Neuronal stem cell (in vitro differentiated cells): ENCODE results near the gene SUPT5H.
A peak's percentile ranks its signal among the peaks of the same experiment; 100 is the strongest.

Source experiments
- DNase-seq: peaks from one replicate; pipeline ENCODE4 v3.0.0-alpha.2; 2013; ENCODE audit warnings: low spot score
- H2AFZ ChIP-seq: one replicate; pipeline ENCODE4 v1.6.1; 2013; ENCODE audit warnings: mild to moderate bottlenecking, low read length, inconsistent platforms
- H2AK5ac ChIP-seq: 2 replicates; pipeline ENCODE4 v1.6.1; 2013; ENCODE audit warnings: low read depth, mild to moderate bottlenecking, inconsistent platforms, low read length, moderate library complexity, mixed read lengths
- H2BK120ac ChIP-seq: 2 replicates; pipeline ENCODE4 v1.6.1; 2013; ENCODE audit warnings: low read depth, mild to moderate bottlenecking, inconsistent platforms, low read length, moderate library complexity, mixed read lengths
- H2BK12ac ChIP-seq: one replicate; pipeline ENCODE4 v1.6.1; 2013; ENCODE audit warnings: low read length, inconsistent platforms
- H2BK15ac ChIP-seq: 2 replicates; pipeline ENCODE4 v1.6.1; 2013; ENCODE audit warnings: mild to moderate bottlenecking, low read length, inconsistent platforms, mixed read lengths
- H2BK5ac ChIP-seq: one replicate; pipeline ENCODE4 v1.6.1; 2013; ENCODE audit warnings: inconsistent platforms, mild to moderate bottlenecking, low read length, moderate library complexity
- H3K14ac ChIP-seq: one replicate; pipeline ENCODE4 v1.6.1; 2013; ENCODE audit warnings: low read length, inconsistent platforms
- H3K18ac ChIP-seq: 2 replicates; pipeline ENCODE4 v1.6.1; 2013; ENCODE audit warnings: low read length, inconsistent platforms
- H3K23ac ChIP-seq: 2 replicates; pipeline ENCODE4 v1.6.1; 2013; ENCODE audit warnings: low read depth, mild to moderate bottlenecking, mixed read lengths, low read length, inconsistent platforms; ENCODE audit not compliant: poor library complexity
- H3K27ac ChIP-seq: replicated peaks from 3 replicates; pipeline ENCODE4 v1.5.1; 2013; ENCODE audit warnings: low read length, inconsistent platforms
- H3K27me3 ChIP-seq, 3 experiments: 2 replicates each; pipeline ENCODE4 v1.6.1; 2013; ENCODE audit warnings: low read length in 3 of 3, mild to moderate bottlenecking in 2 of 3, inconsistent platforms in 1 of 3, low read depth in 1 of 3, mixed read lengths in 1 of 3, moderate library complexity in 1 of 3; ENCODE audit not compliant: control insufficient read depth in 3 of 3, insufficient read depth in 3 of 3
- H3K36me3 ChIP-seq, 2 donors: replicated peaks in 1 of 2; 2 replicates each; pipeline ENCODE4 v1.6.1; 2013; ENCODE audit warnings: low read length in 2 of 2; ENCODE audit not compliant: control insufficient read depth in 2 of 2, insufficient read depth in 2 of 2
- H3K4ac ChIP-seq: 2 replicates; pipeline ENCODE4 v1.6.1; 2013; ENCODE audit warnings: inconsistent platforms, mild to moderate bottlenecking, low read length, moderate library complexity
- H3K4me1 ChIP-seq, 2 donors: 1 replicate in 1 of 2; 2 replicates in 1 of 2; pipeline ENCODE4 v1.6.1; 2013; ENCODE audit warnings: low read length in 2 of 2, low read depth in 1 of 2; ENCODE audit not compliant: control insufficient read depth in 2 of 2, insufficient read depth in 1 of 2
- H3K4me2 ChIP-seq: one replicate; pipeline ENCODE4 v1.6.1; 2013; ENCODE audit warnings: mild to moderate bottlenecking, low read length, inconsistent platforms; ENCODE audit not compliant: insufficient read depth, poor library complexity, severe bottlenecking
- H3K4me3 ChIP-seq, 2 donors: 2 replicates each; pipeline ENCODE4 v1.5.1; 2013; ENCODE audit warnings: low read length in 2 of 2, mild to moderate bottlenecking in 2 of 2, inconsistent platforms in 1 of 2, moderate library complexity in 1 of 2
- H3K79me1 ChIP-seq: one replicate; pipeline ENCODE4 v1.6.1; 2013; ENCODE audit warnings: low read depth, mild to moderate bottlenecking, inconsistent platforms, low read length, moderate library complexity
- H3K9ac ChIP-seq: one replicate; pipeline ENCODE4 v1.6.1; 2013; ENCODE audit warnings: mild to moderate bottlenecking, low read depth, low read length, inconsistent platforms; ENCODE audit not compliant: poor library complexity
- H3K9me3 ChIP-seq, 2 donors: replicated peaks in 1 of 2; 2 replicates each; pipeline versions ENCODE3 to v1.6.1; 2013; ENCODE audit warnings: low read length in 2 of 2, mild to moderate bottlenecking in 2 of 2, inconsistent platforms in 1 of 2, low read depth in 1 of 2, mixed read lengths in 1 of 2, moderate library complexity in 1 of 2; ENCODE audit not compliant: control insufficient read depth in 2 of 2, insufficient read depth in 1 of 2
- H4K8ac ChIP-seq: one replicate; pipeline ENCODE4 v1.6.1; 2013; ENCODE audit warnings: low read depth, mild to moderate bottlenecking, inconsistent platforms, low read length, moderate library complexity
- H4K91ac ChIP-seq: one replicate; pipeline ENCODE4 v1.6.1; 2013; ENCODE audit warnings: low read length, low read depth, mild to moderate bottlenecking, inconsistent platforms; ENCODE audit not compliant: poor library complexity
- WGBS, 2 donors: extraction: QIAGEN DNeasy Blood & Tissue Kit; methylation state at CpG; one replicate each; pipeline ENCODE4 v1.1.7; 2013; ENCODE audit warnings: missing lambda C conversion rate in 2 of 2, mixed read lengths in 1 of 2; ENCODE audit not compliant: insufficient read length in 2 of 2, insufficient replicate concordance in 1 of 2; ENCODE audit errors: extremely low coverage in 2 of 2; 5-methylcytosine and 5-hydroxymethylcytosine counted together

SUPT5H gene

GRCh38 chr19:39470724-39471339 is 25.4 kb downstream of the SUPT5H start:
- Histone ChIP-seq H3K9me3 (peaks cover 0 to 3% of the 10 kb centered on the region in 2 donors), H2AK5ac (no peak overlapping the region), H3K27ac (no peak overlapping the region), H4K91ac (no peak overlapping the region), H3K4me1 (no peaks in the 10 kb centered on the region), H3K27me3 (no peaks in the 10 kb centered on the region), H3K4me3 (no peak overlapping the region), H2BK12ac (no peak overlapping the region), H2BK5ac (no peak overlapping the region), H3K4me2 (no peak overlapping the region), H4K8ac (no peak overlapping the region), H2AFZ (no peak overlapping the region), H3K23ac (no peak overlapping the region), H3K4ac (no peak overlapping the region), H3K14ac (no peak overlapping the region), H2BK15ac (no peak overlapping the region), H3K79me1 (peaks cover 4% of the 10 kb centered on the region), H3K9ac (no peak overlapping the region), H3K18ac (no peak overlapping the region), H3K36me3 (peaks cover 78 to 98% of the 10 kb centered on the region in 2 donors), H2BK120ac (no peak overlapping the region)
- no CpG with 5 or more reads among the region's 7 CpGs for WGBS, 2 donors
- DNase-seq, result no peak

DNA sequence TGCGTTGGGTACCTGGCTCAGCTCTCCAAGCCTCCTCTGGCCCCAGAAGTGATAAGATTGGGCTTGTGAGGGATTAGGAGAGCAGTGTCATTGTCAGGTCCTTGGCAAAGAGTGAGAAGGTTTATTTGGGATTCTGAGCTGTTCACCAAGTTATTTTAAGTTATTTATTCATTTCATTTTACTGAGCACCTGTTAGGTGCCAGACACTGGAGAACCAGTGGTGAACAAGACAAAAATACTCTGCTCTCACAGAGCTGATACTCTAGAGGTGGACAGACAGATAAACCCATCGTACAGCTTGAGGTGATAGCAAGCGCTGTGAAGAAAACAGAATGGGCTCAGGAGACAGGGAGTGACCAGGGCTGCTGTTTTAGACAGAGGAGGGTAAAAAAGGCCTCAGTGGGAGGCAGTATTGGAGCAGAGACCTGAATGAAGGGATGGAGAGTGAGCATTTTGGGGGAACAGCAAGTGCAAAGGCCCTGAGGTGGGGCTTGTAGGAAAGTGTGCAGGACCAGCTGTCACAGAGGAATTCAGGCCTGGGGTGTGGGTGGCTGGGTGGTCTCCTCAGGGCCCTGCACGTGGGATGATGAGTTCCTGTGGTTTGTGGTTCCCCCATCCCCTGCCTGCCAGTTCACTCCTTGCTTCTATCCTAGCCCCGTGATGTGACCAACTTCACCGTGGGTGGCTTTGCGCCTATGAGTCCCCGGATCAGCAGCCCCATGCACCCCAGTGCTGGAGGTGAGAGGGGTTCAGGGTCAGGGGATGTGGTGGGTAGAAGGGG is 26.6 kb downstream of the SUPT5H start:
- Histone ChIP-seq H3K14ac (no peak overlapping the region), H3K23ac (no peak overlapping the region), H2BK120ac (no peak overlapping the region), H3K9me3 (peaks cover 0 to 3% of the 10 kb centered on the region in 2 donors), H4K8ac (no peak overlapping the region), H3K27ac (no peak overlapping the region), H3K4me3 (peak overlapping the region in 1 of 2 donors; percentile 16), H2AK5ac (no peak overlapping the region), H2AFZ (no peak overlapping the region), H2BK15ac (no peak overlapping the region), H3K9ac (no peak overlapping the region), H3K4me2 (no peak overlapping the region), H3K4ac (no peak overlapping the region), H3K79me1 (peaks cover 4% of the 10 kb centered on the region), H4K91ac (no peak overlapping the region), H3K18ac (no peak overlapping the region), H3K27me3 (no peaks in the 10 kb centered on the region), H3K36me3 (peaks cover 79 to 99% of the 10 kb centered on the region in 2 donors), H2BK5ac (no peak overlapping the region), H3K4me1 (no peaks in the 10 kb centered on the region), H2BK12ac (no peak overlapping the region)
- no CpG with 5 or more reads among the region's 8 CpGs for WGBS, 2 donors
- DNase-seq, result no peak

GRCh38 chr19:39472746-39473442 is 27.5 kb downstream of the SUPT5H start:
- peaks cover 74 to 90% of the 10 kb centered on the region in 2 donors for H3K36me3 ChIP-seq
- no CpG with 5 or more reads among the region's 32 CpGs for WGBS, 2 donors
- no peak overlapping the region for H2AFZ ChIP-seq

GRCh38 chr19:39473443-39473960 is 28.1 kb downstream of the SUPT5H start:
- WGBS, 2 donors, result no CpG with 5 or more reads among the region's 11 CpGs

More at GRCh38 chr19:39472746-39473442, 27.5 kb downstream of the SUPT5H start:
- Histone ChIP-seq H3K79me1 (peaks cover 4% of the 10 kb centered on the region), H3K9ac (peak overlapping the region; percentile 70), H2BK15ac (no peak overlapping the region), H2BK5ac (no peak overlapping the region), H4K91ac (no peak overlapping the region), H3K4me1 (no peaks in the 10 kb centered on the region), H3K4me3 (peak overlapping the region in 1 of 2 donors; percentile 16), H2AK5ac (no peak overlapping the region), H3K23ac (no peak overlapping the region), H3K4ac (no peak overlapping the region), H3K18ac (no peak overlapping the region), H3K9me3 (peaks cover 0 to 3% of the 10 kb centered on the region in 2 donors), H2BK120ac (no peak overlapping the region), H3K4me2 (no peak overlapping the region), H4K8ac (peak overlapping the region; percentile 65), H3K27me3 (no peaks in the 10 kb centered on the region), H2BK12ac (no peak overlapping the region), H3K14ac (no peak overlapping the region), H3K27ac (no peak overlapping the region)
- DNase-seq, result no peak

More at GRCh38 chr19:39473443-39473960, 28.1 kb downstream of the SUPT5H start:
- no peak overlapping the region for H3K14ac ChIP-seq
- H4K8ac ChIP-seq, result no peak overlapping the region
- H2BK120ac ChIP-seq, result no peak overlapping the region
- no peak overlapping the region for H3K18ac ChIP-seq
- H2BK5ac ChIP-seq, result peak overlapping the region; percentile 60
- H3K9me3 ChIP-seq, result peaks cover 0 to 3% of the 10 kb centered on the region in 2 donors
- no peak overlapping the region for H2AK5ac ChIP-seq
- H3K4me2 ChIP-seq, result no peak overlapping the region
- no peak overlapping the region for H3K4me3 ChIP-seq
- no peaks in the 10 kb centered on the region for H3K27me3 ChIP-seq
- no peak overlapping the region for H4K91ac ChIP-seq
- H2BK15ac ChIP-seq, result no peak overlapping the region
- H2BK12ac ChIP-seq, result no peak overlapping the region
- peaks cover 72 to 84% of the 10 kb centered on the region in 2 donors for H3K36me3 ChIP-seq
- H3K9ac ChIP-seq, result peak overlapping the region; percentile 70
- H3K27ac ChIP-seq, result no peak overlapping the region
- DNase-seq, result no peak
- no peak overlapping the region for H3K4ac ChIP-seq
- H3K4me1 ChIP-seq, result no peaks in the 10 kb centered on the region
- H3K79me1 ChIP-seq, result peaks cover 4% of the 10 kb centered on the region
- no peak overlapping the region for H3K23ac ChIP-seq
- H2AFZ ChIP-seq, result no peak overlapping the region
